ENCODE measurements around the gene PRXL2C.
"Not testable (repeated sequence)": the region's sequence is repeated elsewhere in the genome, so short reads cannot be mapped to it uniquely, and the experiment has no call there.

Gene PRXL2C

GRCh38 chr9:96680812-96681499 lies 25.8 kb upstream of the PRXL2C start:
- no peaks in the 10 kb centered on the region for H3K27me3 ChIP-seq (ENCODE audit: insufficient read depth, poor library complexity, severe bottlenecking)
- no peak overlapping the region for H3K4me3 ChIP-seq (replicated peaks; ENCODE audit: insufficient read depth, low read length)
- DNase-seq (ENCODE audit: low read depth in 1 of 2, low spot score in 1 of 2) = no peak
- TF ChIP-seq GABPA (IDR thresholded peaks at IDR 0.05; ENCODE audit: low read depth) (no peak), SPI1 (IDR thresholded peaks at IDR 0.05; ENCODE audit: borderline replicate concordance, low read depth) (no peak), CTCF (IDR thresholded peaks at IDR 0.05; ENCODE audit: insufficient read depth, low read length) (no peak), REST (IDR thresholded peaks at IDR 0.05; ENCODE audit: insufficient replicate concordance, low read depth) (no peak), POLR2AphosphoS5 (IDR thresholded peaks at IDR 0.05; ENCODE audit: low read depth) (no peak)
- no peak overlapping the region for H3K27ac ChIP-seq (replicated peaks)

- TF ChIP-seq REST (IDR thresholded peaks at IDR 0.05; ENCODE audit: insufficient replicate concordance, low read depth) (no peak), CTCF (IDR thresholded peaks at IDR 0.05; ENCODE audit: insufficient read depth, low read length) (no peak), GABPA (IDR thresholded peaks at IDR 0.05; ENCODE audit: low read depth) (no peak), POLR2AphosphoS5 (IDR thresholded peaks at IDR 0.05; ENCODE audit: low read depth) (no peak), SPI1 (IDR thresholded peaks at IDR 0.05; ENCODE audit: borderline replicate concordance, low read depth) (no peak)
- DNase-seq (ENCODE audit: low read depth in 1 of 2, low spot score in 1 of 2) = no peak
- Histone ChIP-seq H3K27me3 (ENCODE audit: insufficient read depth, poor library complexity, severe bottlenecking) (no peaks in the 10 kb centered on the region), H3K4me3 (replicated peaks; ENCODE audit: insufficient read depth, low read length) (no peak overlapping the region), H3K27ac (replicated peaks) (no peak overlapping the region)
Measured at GRCh38 chr9:96674906-96675538, 19.9 kb upstream of the PRXL2C start.

GRCh38 chr9:96673786-96674185 lies 18.7 kb upstream of the PRXL2C start:
- DNase-seq (ENCODE audit: low read depth in 1 of 2, low spot score in 1 of 2); H3K27me3 ChIP-seq (ENCODE audit: insufficient read depth, poor library complexity, severe bottlenecking); H3K27ac ChIP-seq (replicated peaks); H3K4me3 ChIP-seq (replicated peaks; ENCODE audit: insufficient read depth, low read length): not testable (repeated sequence)

GRCh38 chr9:96668868-96669534 lies 13.9 kb upstream of the PRXL2C start:
- Histone ChIP-seq H3K4me3 (replicated peaks; ENCODE audit: insufficient read depth, low read length) (no peak overlapping the region), H3K27me3 (ENCODE audit: insufficient read depth, poor library complexity, severe bottlenecking) (no peaks in the 10 kb centered on the region), H3K27ac (replicated peaks) (no peak overlapping the region)
- no peak for DNase-seq (ENCODE audit: low read depth in 1 of 2, low spot score in 1 of 2)
- TF ChIP-seq POLR2AphosphoS5 (IDR thresholded peaks at IDR 0.05; ENCODE audit: low read depth) = no peak
- no peak for TF ChIP-seq SPI1 (IDR thresholded peaks at IDR 0.05; ENCODE audit: borderline replicate concordance, low read depth)
- no peak for TF ChIP-seq CTCF (IDR thresholded peaks at IDR 0.05; ENCODE audit: insufficient read depth, low read length)

Measured in HL-60 (cell line).